Endodermal cell (in vitro differentiated cells): ENCODE results near the gene PIEZO2. TPM values are rescaled to one million over a fixed set of nuclear protein-coding genes. Genes with fewer than 3 reads are reported as not detected.

Experiments used
- DNase-seq: peaks from one replicate; pipeline ENCODE4 v3.0.0-alpha.2; 2017
- H3K27ac ChIP-seq: 2 replicates; pipeline ENCODE4 v1.5.1; 2013; ENCODE audit warnings: mild to moderate bottlenecking, low read depth, low read length, moderate library complexity
- H3K27me3 ChIP-seq: 2 replicates; pipeline ENCODE4 v1.6.1; 2013; ENCODE audit warnings: mild to moderate bottlenecking, low read length, moderate library complexity; ENCODE audit not compliant: insufficient read depth, control insufficient read depth, poor library complexity, severe bottlenecking
- H3K36me3 ChIP-seq: 2 replicates; pipeline ENCODE4 v1.7.0; 2013; ENCODE audit warnings: mild to moderate bottlenecking, low read length, moderate library complexity; ENCODE audit not compliant: control insufficient read depth, insufficient read depth
- H3K4me1 ChIP-seq: one replicate; pipeline ENCODE4 v1.7.0; 2013; ENCODE audit warnings: low read length; ENCODE audit not compliant: control insufficient read depth, insufficient read depth
- H3K4me3 ChIP-seq: 2 replicates; pipeline ENCODE4 v1.5.1; 2013; ENCODE audit warnings: mild to moderate bottlenecking, low read length, moderate library complexity
- H3K9ac ChIP-seq: 2 replicates; pipeline ENCODE4 v1.6.1; 2013; ENCODE audit warnings: mild to moderate bottlenecking, low read length, moderate library complexity; ENCODE audit not compliant: poor library complexity, severe bottlenecking; ENCODE audit errors: extremely low read depth
- H3K9me3 ChIP-seq: 2 replicates; pipeline ENCODE4 v1.6.1; 2013; ENCODE audit warnings: mild to moderate bottlenecking, low read length, moderate library complexity; ENCODE audit not compliant: control insufficient read depth
- H3K27ac Mint-ChIP-seq: 2 replicates; pipeline ENCODE4 v1.8.0; 2020; ENCODE audit warnings: mixed read lengths
- H3K27me3 Mint-ChIP-seq: 2 replicates; pipeline ENCODE4 v1.8.0; 2021; ENCODE audit warnings: mild to moderate bottlenecking, mixed read lengths; ENCODE audit not compliant: insufficient read depth
- H3K36me3 Mint-ChIP-seq: 2 replicates; pipeline ENCODE4 v1.8.0; 2020; ENCODE audit warnings: low read depth, mixed read lengths
- H3K4me1 Mint-ChIP-seq: 2 replicates; pipeline ENCODE4 v1.8.0; 2020; ENCODE audit warnings: mixed read lengths
- H3K4me3 Mint-ChIP-seq: 2 replicates; pipeline ENCODE4 v1.8.0; 2020; ENCODE audit warnings: mild to moderate bottlenecking, moderate library complexity, mixed read lengths
- H3K9me3 Mint-ChIP-seq: 2 replicates; pipeline ENCODE4 v1.8.0; 2020; ENCODE audit warnings: mild to moderate bottlenecking, mixed read lengths
- CTCF ChIP-seq: fragments of 200-600 bp; sonication (generic); conservative IDR thresholded peaks from 2 replicates; pipeline ENCODE4 v1.5.0; 2021; ENCODE audit warnings: antibody characterized with exemption, mild to moderate bottlenecking
- WGBS, 2 experiments: methylation state at CpG; one replicate each; pipeline versions ENCODE4 v1.1.5 to v1.1.7; 2013; ENCODE audit warnings: missing lambda C conversion rate in 2 of 2, mixed read lengths in 1 of 2; ENCODE audit not compliant: insufficient coverage in 1 of 2, insufficient read length in 1 of 2; 5-methylcytosine and 5-hydroxymethylcytosine counted together
- total RNA-seq, 2 donors: library from RNA; stranded (reverse); fragmentation: NEBNext Ultra II Directional in 1 of 2; extraction: Animal tissue kit (Norgen Biotek cat#: 25700) in 1 of 2; gene quantifications; 2 replicates in 1 of 2; 3 replicates in 1 of 2; pipeline ENCODE4 v1.2.1, GENCODE V29; 2021

PIEZO2 gene
- total RNA-seq, 2 donors from 2014 or later: 7.3 to 12.1 TPM

GRCh38 chr18:10784596-10785202 is 364.7 kb downstream of the PIEZO2 start:
- peak; percentile 55 for TF ChIP-seq CTCF
- H3K4me1 Mint-ChIP-seq: no peaks in the 10 kb centered on the region
- Histone ChIP-seq H3K4me1 (no peaks in the 10 kb centered on the region), H3K9ac (no peak overlapping the region), H3K4me3 (no peak overlapping the region), H3K27me3 (no peaks in the 10 kb centered on the region), H3K27ac (no peak overlapping the region), H3K9me3 (no peaks in the 10 kb centered on the region), H3K36me3 (no peaks in the 10 kb centered on the region)
- no peak for DNase-seq
- WGBS, 2 experiments: 91 to 93% methylated on average over 4 to 7 of the region's 7 CpGs
- no peaks in the 10 kb centered on the region for H3K9me3 Mint-ChIP-seq
- H3K27me3 Mint-ChIP-seq: no peaks in the 10 kb centered on the region
- no peak overlapping the region for H3K4me3 Mint-ChIP-seq
- H3K36me3 Mint-ChIP-seq: no peaks in the 10 kb centered on the region
- no peak overlapping the region for H3K27ac Mint-ChIP-seq

DNA sequence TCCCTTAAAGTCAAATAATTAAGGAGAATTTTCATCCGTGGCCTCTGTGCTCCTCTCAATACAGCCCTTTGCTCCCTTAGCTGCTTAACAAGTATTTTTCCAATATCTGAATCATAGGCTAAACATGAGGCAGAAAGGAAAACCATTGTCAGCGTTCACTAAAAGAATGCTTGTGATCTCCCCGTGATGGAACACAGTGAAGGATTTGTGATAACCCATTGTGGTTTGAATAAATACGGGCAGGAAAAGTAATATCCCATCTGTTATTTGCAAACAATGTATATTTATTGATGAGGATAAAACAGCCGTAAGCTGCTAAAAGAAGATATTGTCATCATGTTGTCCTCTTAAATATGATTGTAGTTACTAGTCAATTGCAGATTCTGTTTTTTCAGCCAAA is 365.4 kb downstream of the PIEZO2 start:
- Histone ChIP-seq H3K36me3 (no peaks in the 10 kb centered on the region), H3K27ac (no peak overlapping the region), H3K9ac (no peak overlapping the region), H3K27me3 (no peaks in the 10 kb centered on the region), H3K4me3 (no peak overlapping the region), H3K4me1 (no peaks in the 10 kb centered on the region), H3K9me3 (no peaks in the 10 kb centered on the region)
- no peaks in the 10 kb centered on the region for H3K4me1 Mint-ChIP-seq
- H3K27ac Mint-ChIP-seq: no peak overlapping the region
- H3K9me3 Mint-ChIP-seq: no peaks in the 10 kb centered on the region
- no peaks in the 10 kb centered on the region for H3K27me3 Mint-ChIP-seq
- no peak overlapping the region for H3K4me3 Mint-ChIP-seq
- H3K36me3 Mint-ChIP-seq: no peaks in the 10 kb centered on the region
- WGBS, 2 experiments: 97 to 100% methylated on average over 4 to 5 of the region's 5 CpGs
- TF ChIP-seq CTCF: no peak
- no peak for DNase-seq

- Mint-ChIP-seq H3K36me3 (peaks cover 2% of the 10 kb centered on the region), H3K27me3 (no peaks in the 10 kb centered on the region), H3K9me3 (peaks cover 5% of the 10 kb centered on the region), H3K27ac (no peak overlapping the region), H3K4me3 (no peak overlapping the region), H3K4me1 (no peaks in the 10 kb centered on the region)
- peaks cover 10% of the 10 kb centered on the region for H3K9me3 ChIP-seq
- no peaks in the 10 kb centered on the region for H3K4me1 ChIP-seq
- no peak for TF ChIP-seq CTCF
- H3K4me3 ChIP-seq: no peak overlapping the region
- H3K27ac ChIP-seq: no peak overlapping the region
- no peaks in the 10 kb centered on the region for H3K36me3 ChIP-seq
- no peak overlapping the region for H3K9ac ChIP-seq
- no peak for DNase-seq
- H3K27me3 ChIP-seq: no peaks in the 10 kb centered on the region
- WGBS, 2 experiments: 89 to 97% methylated on average over 5 to 6 of the region's 6 CpGs
Observed at GRCh38 chr18:10776493-10776892, 372.9 kb downstream of the PIEZO2 start.
